ENCODE results near the gene CREBZF. TPM values are rescaled to one million over a fixed set of nuclear protein-coding genes. Genes with fewer than 3 reads are reported as not detected.
"Not testable (repeated sequence)": the region's sequence is repeated elsewhere in the genome, so short reads cannot be mapped to it uniquely, and the experiment has no call there.

Gene CREBZF
- polyA plus RNA-seq, 2 donors, result 15.5 to 19.0 TPM

- no peaks in the 10 kb centered on the region for H3K9me3 ChIP-seq (ENCODE audit: control insufficient read depth in 2 of 2, insufficient read depth in 1 of 2, low read depth in 1 of 2, low read length in 1 of 2)
- WGBS, 2 donors, result 83 to 87% methylated on average over 8 of the region's 8 CpGs
- H3K27me3 ChIP-seq (ENCODE audit: control insufficient read depth in 1 of 2, insufficient read depth in 2 of 2, low read length in 2 of 2), result no peaks in the 10 kb centered on the region
- H3K4me3 ChIP-seq (ENCODE audit: low read depth in 1 of 2, low read length in 2 of 2), result no peak overlapping the region
- H3K36me3 ChIP-seq (ENCODE audit: control insufficient read depth in 2 of 2, insufficient read depth in 2 of 2, low read length in 1 of 2), result no peaks in the 10 kb centered on the region
- H3K27ac ChIP-seq (ENCODE audit: low read depth in 2 of 2, low read length in 1 of 2), result no peak overlapping the region
- no peaks in the 10 kb centered on the region for H3K4me1 ChIP-seq (ENCODE audit: control insufficient read depth in 2 of 2, insufficient read depth in 2 of 2, low read length in 1 of 2)
Measured at GRCh38 chr11:85672105-85672902, 7.4 kb upstream of the CREBZF start.

GRCh38 chr11:85670949-85671663 lies 6.2 kb upstream of the CREBZF start:
- H3K4me3 ChIP-seq (ENCODE audit: low read depth in 1 of 2, low read length in 2 of 2); H3K27ac ChIP-seq (ENCODE audit: low read depth in 2 of 2, low read length in 1 of 2); H3K9me3 ChIP-seq (ENCODE audit: control insufficient read depth in 2 of 2, insufficient read depth in 1 of 2, low read depth in 1 of 2, low read length in 1 of 2); H3K36me3 ChIP-seq (ENCODE audit: control insufficient read depth in 2 of 2, insufficient read depth in 2 of 2, low read length in 1 of 2); H3K4me1 ChIP-seq (ENCODE audit: control insufficient read depth in 2 of 2, insufficient read depth in 2 of 2, low read length in 1 of 2); H3K27me3 ChIP-seq (ENCODE audit: control insufficient read depth in 1 of 2, insufficient read depth in 2 of 2, low read length in 2 of 2): not testable (repeated sequence)

GRCh38 chr11:85668157-85668556 lies 3.2 kb upstream of the CREBZF start:
- H3K27ac ChIP-seq (ENCODE audit: low read depth in 2 of 2, low read length in 1 of 2), result no peak overlapping the region
- H3K4me1 ChIP-seq (ENCODE audit: control insufficient read depth in 2 of 2, insufficient read depth in 2 of 2, low read length in 1 of 2), result no peaks in the 10 kb centered on the region
- no peaks in the 10 kb centered on the region for H3K27me3 ChIP-seq (ENCODE audit: control insufficient read depth in 1 of 2, insufficient read depth in 2 of 2, low read length in 2 of 2)
- 89 to 91% methylated on average over 1 of the region's 1 CpG for WGBS, 2 donors
- H3K36me3 ChIP-seq (ENCODE audit: control insufficient read depth in 2 of 2, insufficient read depth in 2 of 2, low read length in 1 of 2), result no peaks in the 10 kb centered on the region
- peaks cover 0 to 3% of the 10 kb centered on the region in 2 donors for H3K9me3 ChIP-seq (ENCODE audit: control insufficient read depth in 2 of 2, insufficient read depth in 1 of 2, low read depth in 1 of 2, low read length in 1 of 2)
- no peak overlapping the region for H3K4me3 ChIP-seq (ENCODE audit: low read depth in 1 of 2, low read length in 2 of 2)

- Histone ChIP-seq H3K27me3 (ENCODE audit: control insufficient read depth in 1 of 2, insufficient read depth in 2 of 2, low read length in 2 of 2) (no peaks in the 10 kb centered on the region), H3K9me3 (ENCODE audit: control insufficient read depth in 2 of 2, insufficient read depth in 1 of 2, low read depth in 1 of 2, low read length in 1 of 2) (peaks cover 0 to 3% of the 10 kb centered on the region in 2 donors), H3K4me1 (ENCODE audit: control insufficient read depth in 2 of 2, insufficient read depth in 2 of 2, low read length in 1 of 2) (no peaks in the 10 kb centered on the region), H3K36me3 (ENCODE audit: control insufficient read depth in 2 of 2, insufficient read depth in 2 of 2, low read length in 1 of 2) (no peaks in the 10 kb centered on the region), H3K27ac (ENCODE audit: low read depth in 2 of 2, low read length in 1 of 2) (no peak overlapping the region), H3K4me3 (ENCODE audit: low read depth in 1 of 2, low read length in 2 of 2) (no peak overlapping the region)
- 80 to 82% methylated on average over 3 of the region's 3 CpGs for WGBS, 2 donors
Measured at GRCh38 chr11:85666687-85667086, 1.8 kb upstream of the CREBZF start.

- 59 to 70% methylated on average over 5 of the region's 5 CpGs for WGBS, 2 donors
- H3K27me3 ChIP-seq (ENCODE audit: control insufficient read depth in 1 of 2, insufficient read depth in 2 of 2, low read length in 2 of 2), result no peaks in the 10 kb centered on the region
- no peak overlapping the region for H3K27ac ChIP-seq (ENCODE audit: low read depth in 2 of 2, low read length in 1 of 2)
- peaks cover 0 to 3% of the 10 kb centered on the region in 2 donors for H3K9me3 ChIP-seq (ENCODE audit: control insufficient read depth in 2 of 2, insufficient read depth in 1 of 2, low read depth in 1 of 2, low read length in 1 of 2)
- H3K4me1 ChIP-seq (ENCODE audit: control insufficient read depth in 2 of 2, insufficient read depth in 2 of 2, low read length in 1 of 2), result no peaks in the 10 kb centered on the region
- no peak overlapping the region for H3K4me3 ChIP-seq (ENCODE audit: low read depth in 1 of 2, low read length in 2 of 2)
- H3K36me3 ChIP-seq (ENCODE audit: control insufficient read depth in 2 of 2, insufficient read depth in 2 of 2, low read length in 1 of 2), result no peaks in the 10 kb centered on the region
Measured at GRCh38 chr11:85665733-85666132, 804 bp upstream of the CREBZF start.

GRCh38 chr11:85663753-85664614 lies 945 bp downstream of the CREBZF start:
- Histone ChIP-seq H3K4me1 (ENCODE audit: control insufficient read depth in 2 of 2, insufficient read depth in 2 of 2, low read length in 1 of 2) (no peaks in the 10 kb centered on the region), H3K4me3 (ENCODE audit: low read depth in 1 of 2, low read length in 2 of 2) (peak overlapping the region; percentile 93 to 99), H3K36me3 (ENCODE audit: control insufficient read depth in 2 of 2, insufficient read depth in 2 of 2, low read length in 1 of 2) (no peaks in the 10 kb centered on the region), H3K27me3 (ENCODE audit: control insufficient read depth in 1 of 2, insufficient read depth in 2 of 2, low read length in 2 of 2) (no peaks in the 10 kb centered on the region), H3K27ac (ENCODE audit: low read depth in 2 of 2, low read length in 1 of 2) (peak overlapping the region; percentile 95 to 99), H3K9me3 (ENCODE audit: control insufficient read depth in 2 of 2, insufficient read depth in 1 of 2, low read depth in 1 of 2, low read length in 1 of 2) (peaks cover 0 to 3% of the 10 kb centered on the region in 2 donors)
- 0 to 1% methylated on average over 73 of the region's 73 CpGs for WGBS, 2 donors

- no peaks in the 10 kb centered on the region for H3K36me3 ChIP-seq (ENCODE audit: control insufficient read depth in 2 of 2, insufficient read depth in 2 of 2, low read length in 1 of 2)
- H3K27ac ChIP-seq (ENCODE audit: low read depth in 2 of 2, low read length in 1 of 2), result peak overlapping the region; percentile 95 to 99
- WGBS, 2 donors, result 1 to 2% methylated on average over 10 of the region's 10 CpGs
- peaks cover 0 to 3% of the 10 kb centered on the region in 2 donors for H3K9me3 ChIP-seq (ENCODE audit: control insufficient read depth in 2 of 2, insufficient read depth in 1 of 2, low read depth in 1 of 2, low read length in 1 of 2)
- peak overlapping the region; percentile 93 to 99 for H3K4me3 ChIP-seq (ENCODE audit: low read depth in 1 of 2, low read length in 2 of 2)
- no peaks in the 10 kb centered on the region for H3K4me1 ChIP-seq (ENCODE audit: control insufficient read depth in 2 of 2, insufficient read depth in 2 of 2, low read length in 1 of 2)
- no peaks in the 10 kb centered on the region for H3K27me3 ChIP-seq (ENCODE audit: control insufficient read depth in 1 of 2, insufficient read depth in 2 of 2, low read length in 2 of 2)
Measured at GRCh38 chr11:85663080-85663752, 1.7 kb downstream of the CREBZF start.

GRCh38 chr11:85661972-85662664 lies 2.8 kb downstream of the CREBZF start:
- Histone ChIP-seq H3K27ac (ENCODE audit: low read depth in 2 of 2, low read length in 1 of 2) (no peak overlapping the region), H3K27me3 (ENCODE audit: control insufficient read depth in 1 of 2, insufficient read depth in 2 of 2, low read length in 2 of 2) (no peaks in the 10 kb centered on the region), H3K4me3 (ENCODE audit: low read depth in 1 of 2, low read length in 2 of 2) (peak overlapping the region in 1 of 2 donors; percentile 24), H3K9me3 (ENCODE audit: control insufficient read depth in 2 of 2, insufficient read depth in 1 of 2, low read depth in 1 of 2, low read length in 1 of 2) (peaks cover 0 to 3% of the 10 kb centered on the region in 2 donors), H3K36me3 (ENCODE audit: control insufficient read depth in 2 of 2, insufficient read depth in 2 of 2, low read length in 1 of 2) (peaks cover 0 to 1% of the 10 kb centered on the region in 2 donors), H3K4me1 (ENCODE audit: control insufficient read depth in 2 of 2, insufficient read depth in 2 of 2, low read length in 1 of 2) (no peaks in the 10 kb centered on the region)
- WGBS, 2 donors, result 6 to 13% methylated on average over 4 of the region's 4 CpGs

Data from esophagus (tissue), 2 donors.